GM21723 (cell line): Measurements from ENCODE around the gene DNAJC4.
"Not testable (repeated sequence)": the region's sequence is repeated elsewhere in the genome, so short reads cannot be mapped to it uniquely, and the experiment has no call there.

Experiments used
- ATAC-seq: cut with Tn5 transposase; IDR thresholded peaks from one replicate; pipeline ENCODE4 v1.9.1; 2021; ENCODE audit warnings: mild to moderate bottlenecking, moderate library complexity; ENCODE audit not compliant: unreplicated experiment

Gene DNAJC4

GRCh38 chr11:64243236-64243854 is 13.0 kb downstream of the DNAJC4 start:
- ATAC-seq: no peak

- no peak for ATAC-seq
Observed at GRCh38 chr11:64244107-64244506, 13.8 kb downstream of the DNAJC4 start.

GRCh38 chr11:64244966-64245365 is 14.6 kb downstream of the DNAJC4 start:
- no peak for ATAC-seq

GRCh38 chr11:64245401-64245796 is 15.1 kb downstream of the DNAJC4 start:
- ATAC-seq: no peak

GRCh38 chr11:64245797-64246620 is 15.7 kb downstream of the DNAJC4 start:
- no peak for ATAC-seq

GRCh38 chr11:64246621-64246870 is 16.2 kb downstream of the DNAJC4 start:
- not testable (repeated sequence) for ATAC-seq

- no peak for ATAC-seq
Observed at GRCh38 chr11:64246871-64247728, 16.8 kb downstream of the DNAJC4 start, which contains the start of gene PPP1R14B. TSS of gene PPP1R14B (minus strand) at chr11:64246943. CDS start at chr11:64246673, 270 bp downstream.

GRCh38 chr11:64247729-64248531 is 17.6 kb downstream of the DNAJC4 start:
- ATAC-seq: no peak

- no peak for ATAC-seq
Observed at GRCh38 chr11:64248578-64248977, 18.2 kb downstream of the DNAJC4 start.

- no peak for ATAC-seq
Observed at GRCh38 chr11:64249038-64249437, 18.7 kb downstream of the DNAJC4 start.

GRCh38 chr11:64249563-64250414 is 19.4 kb downstream of the DNAJC4 start:
- no peak for ATAC-seq

- no peak for ATAC-seq
Observed at GRCh38 chr11:64250415-64251015, 20.2 kb downstream of the DNAJC4 start.

GRCh38 chr11:64251016-64251752 is 20.8 kb downstream of the DNAJC4 start, which contains the start of gene PLCB3:
TSS of gene PLCB3 (plus strand) at chr11:64251530. CDS start at chr11:64251650, 120 bp downstream.
- no peak for ATAC-seq

- ATAC-seq: no peak
Observed at GRCh38 chr11:64251753-64252002, 21.3 kb downstream of the DNAJC4 start.

- ATAC-seq: no peak
Observed at GRCh38 chr11:64252003-64252872, 21.9 kb downstream of the DNAJC4 start.

GRCh38 chr11:64253043-64253442 is 22.7 kb downstream of the DNAJC4 start:
- ATAC-seq: no peak

- ATAC-seq: no peak
Observed at GRCh38 chr11:64253481-64253880, 23.1 kb downstream of the DNAJC4 start.

GRCh38 chr11:64254326-64254725 is 24.0 kb downstream of the DNAJC4 start:
- ATAC-seq: no peak
